Stomach (tissue), 9 donors: ENCODE results near the gene PLCD1. TPM values are rescaled to one million over a fixed set of nuclear protein-coding genes. Genes with fewer than 3 reads are reported as not detected.

Experiments used
- DNase-seq, 2 donors: peaks; one replicate each; pipeline versions ENCODE4 v3.0.0 to v3.0.0-alpha.2; 2013 to 2019
- H3K27ac ChIP-seq, 5 donors: fragments of 200-600 bp in 4 of 5; sonication (generic) in 4 of 5; one replicate each; pipeline ENCODE4 v1.5.1; 2013 to 2019; ENCODE audit warnings: mild to moderate bottlenecking in 1 of 5, moderate library complexity in 1 of 5
- H3K27me3 ChIP-seq, 3 donors: fragments of 200-600 bp; sonication (generic); one replicate each; pipeline ENCODE4 v1.5.1; 2017 to 2019; ENCODE audit warnings: mixed run types in 1 of 3
- H3K36me3 ChIP-seq, 4 donors: fragments of 200-600 bp; sonication (generic); 1 replicate in 3 of 4; 2 replicates in 1 of 4; pipeline ENCODE4 v1.5.1; 2016 to 2019
- H3K4me1 ChIP-seq, 4 donors: fragments of 200-600 bp; sonication (generic); one replicate each; pipeline ENCODE4 v1.5.1; 2016 to 2019
- H3K4me3 ChIP-seq, 4 donors: fragments of 200-600 bp; sonication (generic) in 3 of 4; one replicate each; pipeline ENCODE4 v1.5.1; 2016 to 2019; ENCODE audit warnings: mild to moderate bottlenecking in 1 of 4
- H3K9me3 ChIP-seq, 4 donors: fragments of 200-600 bp; sonication (generic); one replicate each; pipeline ENCODE4 v1.5.1; 2016 to 2019
- CTCF ChIP-seq, 7 experiments: fragments of 450-650 bp in 4 of 7; fragments of 200-600 bp in 3 of 7; sonication (generic) in 3 of 7; IDR thresholded peaks; one replicate each; pipeline ENCODE4 v1.5.1; 2016 to 2019; ENCODE audit warnings: antibody characterized with exemption in 7 of 7, control low read depth in 2 of 7, mild to moderate bottlenecking in 1 of 7
- EP300 ChIP-seq: sonication (generic); formaldehyde crosslinking; IDR thresholded peaks from one replicate; pipeline ENCODE4 v1.6.1; 2017; ENCODE audit warnings: antibody characterized with exemption
- POLR2A ChIP-seq, 4 donors: fragments of 450-650 bp; IDR thresholded peaks; one replicate each; pipeline ENCODE4 v1.6.1; 2016; ENCODE audit warnings: antibody characterized with exemption in 4 of 4, control low read depth in 2 of 4, mild to moderate bottlenecking in 1 of 4, moderate library complexity in 1 of 4
- POLR2AphosphoS5 ChIP-seq, 3 donors: sonication (generic); formaldehyde crosslinking; IDR thresholded peaks; one replicate each; pipeline ENCODE4 v1.6.1; 2016; ENCODE audit warnings: antibody characterized with exemption in 3 of 3
- WGBS, 5 donors: extraction: QIAGEN DNeasy Blood & Tissue Kit in 3 of 5; methylation state at CpG; one replicate each; pipeline versions ENCODE4 v1.1.5 to v1.1.7; 2013 to 2018; 5-methylcytosine and 5-hydroxymethylcytosine counted together
- intact Hi-C: fragments of 100-400 bp; cut with DNase I; formaldehyde crosslinking; loops from one replicate; pipeline ENCODE4 v1.15.1; 2023; ENCODE audit warnings: low total_unique reads
- polyA plus RNA-seq, 3 donors: library from polyadenylated mRNA; stranded (reverse); fragments of 200-250 nt; gene quantifications; one replicate each; pipeline ENCODE4 v1.2.3, GENCODE V29; 2013
- total RNA-seq, 5 donors: library from RNA; depleted of rRNA; stranded (reverse); fragments of >200 nt; gene quantifications; one replicate each; pipeline versions ENCODE4 v1.1.0 to v1.2.3, GENCODE V29; 2014 to 2016
- donor health status: healthy with polysubstance abuse.
- donor health status: Bipolar disorder and iron deficiency.
- donor health status: healthy.

PLCD1 gene
- total and polyA plus RNA-seq, 8 donors = 8.2 to 73.9 (median 13.7) TPM

- peak; percentile 87 to 94 for DNase-seq
- Histone ChIP-seq H3K9me3 (no peaks in the 10 kb centered on the region), H3K27ac (peak overlapping the region; percentile 9 to 96 (median 88)), H3K4me1 (peaks cover 33 to 83% (median 73%) of the 10 kb centered on the region in 4 donors), H3K36me3 (peaks cover 4 to 43% (median 27%) of the 10 kb centered on the region in 4 donors), H3K4me3 (no peak overlapping the region), H3K27me3 (no peaks in the 10 kb centered on the region)
- no peak for TF ChIP-seq EP300
- peak in 6 of 7 experiments; percentile 86 to 98 (median 94) for TF ChIP-seq CTCF (IDR thresholded peaks at IDR 0.05)
- peak in 2 of 3 donors; percentile 58 to 92 for TF ChIP-seq POLR2AphosphoS5 (IDR thresholded peaks at IDR 0.05)
- TF ChIP-seq POLR2A (IDR thresholded peaks at IDR 0.05) = no peak
- 44 to 47% (median 46%) methylated on average over 7 of the region's 7 CpGs for WGBS, 5 donors
- intact Hi-C loops = no loop called here
Measured at GRCh38 chr3:37996785-37997301, 32.6 kb downstream of the PLCD1 start.

GRCh38 chr3:37995652-37996641 lies 33.5 kb downstream of the PLCD1 start:
- Histone ChIP-seq H3K36me3 (peaks cover 0 to 34% (median 18%) of the 10 kb centered on the region in 4 donors), H3K4me3 (no peak overlapping the region), H3K9me3 (no peaks in the 10 kb centered on the region), H3K4me1 (peaks cover 30 to 74% (median 64%) of the 10 kb centered on the region in 4 donors), H3K27me3 (no peaks in the 10 kb centered on the region), H3K27ac (peak overlapping the region in 4 of 5 donors; percentile 3 to 96 (median 51))
- DNase-seq = peak; percentile 22 to 41
- intact Hi-C loops = no loop called here
- WGBS, 5 donors = 70 to 79% (median 73%) methylated on average over 10 of the region's 10 CpGs
- TF ChIP-seq POLR2AphosphoS5 (IDR thresholded peaks at IDR 0.05) = no peak
- TF ChIP-seq POLR2A (IDR thresholded peaks at IDR 0.05) = no peak
- no peak for TF ChIP-seq CTCF (IDR thresholded peaks at IDR 0.05)
- no peak for TF ChIP-seq EP300

GRCh38 chr3:37994639-37994972 lies 34.8 kb downstream of the PLCD1 start:
- Histone ChIP-seq H3K27me3 (no peaks in the 10 kb centered on the region), H3K4me3 (peak overlapping the region; percentile 54 to 59 (median 56)), H3K4me1 (peaks cover 28 to 71% (median 62%) of the 10 kb centered on the region in 4 donors), H3K27ac (peak overlapping the region in 4 of 5 donors; percentile 86 to 92 (median 88)), H3K9me3 (no peaks in the 10 kb centered on the region), H3K36me3 (peaks cover 0 to 23% (median 11%) of the 10 kb centered on the region in 4 donors)
- 38 to 71% (median 61%) methylated on average over 2 of the region's 2 CpGs for WGBS, 5 donors
- intact Hi-C loops = no loop called here
- no peak for TF ChIP-seq POLR2AphosphoS5 (IDR thresholded peaks at IDR 0.05)
- no peak for TF ChIP-seq EP300
- no peak for TF ChIP-seq POLR2A (IDR thresholded peaks at IDR 0.05)
- no peak for TF ChIP-seq CTCF (IDR thresholded peaks at IDR 0.05)
- DNase-seq = no peak

GRCh38 chr3:37993820-37994638 lies 35.4 kb downstream of the PLCD1 start:
- Histone ChIP-seq H3K27ac (peak overlapping the region; percentile 86 to 92 (median 90)), H3K4me1 (peaks cover 25 to 71% (median 58%) of the 10 kb centered on the region in 4 donors), H3K4me3 (peak overlapping the region; percentile 54 to 59 (median 56)), H3K9me3 (no peaks in the 10 kb centered on the region), H3K27me3 (no peaks in the 10 kb centered on the region), H3K36me3 (peaks cover 0 to 21% (median 10%) of the 10 kb centered on the region in 4 donors)
- intact Hi-C loops = no loop called here
- WGBS, 5 donors = 13 to 41% (median 28%) methylated on average over 41 to 49 of the region's 49 CpGs
- peak in 2 of 3 donors; percentile 53 to 85 for TF ChIP-seq POLR2AphosphoS5 (IDR thresholded peaks at IDR 0.05)
- TF ChIP-seq EP300 = no peak
- TF ChIP-seq CTCF (IDR thresholded peaks at IDR 0.05) = peak in 1 of 7 experiments; percentile 7
- TF ChIP-seq POLR2A (IDR thresholded peaks at IDR 0.05) = no peak
- DNase-seq = peak; percentile 52 to 90
